ENCODE measurements around the gene SDR39U1. TPM values are rescaled to one million over a fixed set of nuclear protein-coding genes. Genes with fewer than 3 reads are reported as not detected.
"Not testable (repeated sequence)": the region's sequence is repeated elsewhere in the genome, so short reads cannot be mapped to it uniquely, and the experiment has no call there.

SDR39U1 gene
- total RNA-seq, 2 experiments from 2014 or later = 71.7 to 74.7 TPM

DNA sequence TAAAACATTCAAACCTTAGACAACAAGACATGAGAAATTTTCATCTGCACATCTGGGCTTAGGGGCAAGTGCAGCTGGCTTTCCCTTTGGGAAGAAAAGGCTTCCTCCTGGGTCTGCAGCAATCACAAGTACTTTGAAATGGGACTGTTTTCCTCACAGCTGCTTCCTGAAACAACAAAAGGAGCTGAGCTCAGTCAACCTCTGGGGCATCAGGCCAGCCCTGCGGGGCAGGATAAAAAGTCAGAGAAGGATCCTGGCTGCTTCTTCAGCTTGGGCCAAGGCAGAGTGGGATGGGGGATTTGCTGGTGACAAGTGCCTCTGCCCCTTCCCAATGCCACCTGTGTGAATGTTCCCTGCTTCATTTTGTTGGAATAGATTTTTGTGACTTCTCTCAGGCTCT is 16.2 kb upstream of the SDR39U1 start:
- H3K4me1 ChIP-seq (ENCODE audit: insufficient read depth, low read length) = no peaks in the 10 kb centered on the region
- Mint-ChIP-seq H3K27ac (no peak overlapping the region), H3K4me3 (no peak overlapping the region), H3K27me3 (no peaks in the 10 kb centered on the region), H3K9me3 (no peaks in the 10 kb centered on the region), H3K36me3 (ENCODE audit: low read depth) (peaks cover 5% of the 10 kb centered on the region), H3K4me1 (ENCODE audit: low read depth) (peaks cover 8% of the 10 kb centered on the region)
- no peak overlapping the region for H3K27ac ChIP-seq (ENCODE audit: low read depth in 1 of 2, low read length in 2 of 2)
- H3K27me3 ChIP-seq (ENCODE audit: control insufficient read depth in 1 of 2, insufficient read depth in 2 of 2, low read length in 2 of 2) = no peaks in the 10 kb centered on the region
- DNase-seq = no peak
- H3K36me3 ChIP-seq (ENCODE audit: insufficient read depth, low read length) = no peaks in the 10 kb centered on the region
- ChIA-PET CTCF (no interaction called here), POLR2A (no interaction called here)
- no peak overlapping the region for H3K4me3 ChIP-seq (ENCODE audit: low read length)
- ATAC-seq (ENCODE audit: poor library complexity) = no peak
- intact Hi-C loops (cut with DNase I, micrococcal nuclease) = no loop called here
- no peaks in the 10 kb centered on the region for H3K9me3 ChIP-seq (ENCODE audit: control insufficient read depth in 1 of 2, insufficient read depth in 1 of 2, low read length in 2 of 2)
- TF ChIP-seq CTCF (IDR thresholded peaks at IDR 0.05) = no peak

GRCh38 chr14:24456980-24457379 is 14.4 kb upstream of the SDR39U1 start:
- no peak overlapping the region for H3K27ac Mint-ChIP-seq

GRCh38 chr14:24450828-24451227 is 8.3 kb upstream of the SDR39U1 start:
- H3K4me1 ChIP-seq (ENCODE audit: insufficient read depth, low read length); H3K27me3 Mint-ChIP-seq; H3K4me3 ChIP-seq (ENCODE audit: low read length); DNase-seq; H3K4me3 Mint-ChIP-seq; H3K27ac Mint-ChIP-seq; intact Hi-C loops (cut with DNase I, micrococcal nuclease); H3K4me1 Mint-ChIP-seq (ENCODE audit: low read depth); CTCF ChIA-PET; H3K9me3 Mint-ChIP-seq; POLR2A ChIA-PET; H3K9me3 ChIP-seq (ENCODE audit: control insufficient read depth in 1 of 2, insufficient read depth in 1 of 2, low read length in 2 of 2); H3K27me3 ChIP-seq (ENCODE audit: control insufficient read depth in 1 of 2, insufficient read depth in 2 of 2, low read length in 2 of 2); H3K36me3 ChIP-seq (ENCODE audit: insufficient read depth, low read length); H3K27ac ChIP-seq (ENCODE audit: low read depth in 1 of 2, low read length in 2 of 2); H3K36me3 Mint-ChIP-seq (ENCODE audit: low read depth); ATAC-seq (ENCODE audit: poor library complexity): not testable (repeated sequence)

More at GRCh38 chr14:24456980-24457379, 14.4 kb upstream of the SDR39U1 start:
- Mint-ChIP-seq H3K27me3 (no peaks in the 10 kb centered on the region), H3K4me3 (no peak overlapping the region), H3K4me1 (ENCODE audit: low read depth) (no peaks in the 10 kb centered on the region), H3K9me3 (no peaks in the 10 kb centered on the region), H3K36me3 (ENCODE audit: low read depth) (peaks cover 10% of the 10 kb centered on the region)
- DNase-seq = no peak
- no peak overlapping the region for H3K4me3 ChIP-seq (ENCODE audit: low read length)
- H3K27me3 ChIP-seq (ENCODE audit: control insufficient read depth in 1 of 2, insufficient read depth in 2 of 2, low read length in 2 of 2) = no peaks in the 10 kb centered on the region
- ChIA-PET CTCF (no interaction called here), POLR2A (no interaction called here)
- no peaks in the 10 kb centered on the region for H3K4me1 ChIP-seq (ENCODE audit: insufficient read depth, low read length)
- peaks cover 0 to 3% of the 10 kb centered on the region in 2 experiments for H3K9me3 ChIP-seq (ENCODE audit: control insufficient read depth in 1 of 2, insufficient read depth in 1 of 2, low read length in 2 of 2)
- no peaks in the 10 kb centered on the region for H3K36me3 ChIP-seq (ENCODE audit: insufficient read depth, low read length)
- TF ChIP-seq CTCF (IDR thresholded peaks at IDR 0.05) = no peak
- no peak for ATAC-seq (ENCODE audit: poor library complexity)
- intact Hi-C loops (cut with DNase I, micrococcal nuclease) = no loop called here
- no peak overlapping the region for H3K27ac ChIP-seq (ENCODE audit: low read depth in 1 of 2, low read length in 2 of 2)

DNA sequence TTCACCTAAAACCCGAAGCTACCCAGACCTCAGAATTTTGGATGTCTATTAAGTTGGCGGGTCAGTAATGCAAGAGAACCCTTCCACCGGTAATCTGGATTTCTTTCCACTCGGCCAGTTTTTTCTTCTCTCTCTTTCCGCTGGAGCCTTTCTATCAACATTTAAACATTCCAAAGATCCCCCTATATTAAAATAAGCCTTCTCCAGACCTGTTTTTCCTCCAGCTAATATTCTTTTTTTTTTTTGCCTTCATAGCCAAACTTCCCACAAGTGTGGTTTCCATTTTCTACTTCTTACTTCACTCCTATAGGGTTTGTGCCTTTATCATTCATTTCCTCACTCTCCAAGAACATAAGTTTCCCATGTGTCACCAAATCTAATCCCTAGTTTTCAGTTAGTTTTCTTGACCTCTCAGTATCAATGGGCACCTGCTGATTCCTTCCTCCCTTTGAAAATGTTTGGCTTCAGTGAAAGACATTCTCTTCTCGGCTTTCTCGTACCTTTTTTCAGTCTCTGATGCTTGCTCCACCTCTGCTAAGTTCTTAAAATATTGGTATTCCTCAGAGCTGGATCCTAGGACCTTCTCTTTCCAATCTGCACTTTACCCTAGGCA is 583 bp upstream of the SDR39U1 start:
- Histone ChIP-seq H3K9me3 (ENCODE audit: control insufficient read depth in 1 of 2, insufficient read depth in 1 of 2, low read length in 2 of 2) (no peaks in the 10 kb centered on the region), H3K36me3 (ENCODE audit: insufficient read depth, low read length) (peaks cover 34% of the 10 kb centered on the region), H3K4me1 (ENCODE audit: insufficient read depth, low read length) (peaks cover 30% of the 10 kb centered on the region), H3K4me3 (ENCODE audit: low read length) (peak overlapping the region; percentile 88), H3K27me3 (ENCODE audit: control insufficient read depth in 1 of 2, insufficient read depth in 2 of 2, low read length in 2 of 2) (no peaks in the 10 kb centered on the region), H3K27ac (ENCODE audit: low read depth in 1 of 2, low read length in 2 of 2) (peak overlapping the region; percentile 93 to 99)
- intact Hi-C loops (cut with DNase I, micrococcal nuclease) = loop anchor here in 1 of 2 experiments (5.0 to 10.0 kb wide), 3 partner anchors 211 to 1138 kb away; partner anchors contain the start of genes AP1G2, BCL2L2, GMPR2 and NEDD8
- Mint-ChIP-seq H3K9me3 (no peaks in the 10 kb centered on the region), H3K4me1 (ENCODE audit: low read depth) (peaks cover 46% of the 10 kb centered on the region), H3K4me3 (peak overlapping the region; percentile 88), H3K27me3 (no peaks in the 10 kb centered on the region), H3K36me3 (ENCODE audit: low read depth) (peaks cover 47% of the 10 kb centered on the region), H3K27ac (peak overlapping the region; percentile 90)
- DNase-seq = no peak
- ATAC-seq (ENCODE audit: poor library complexity) = no peak
- ChIA-PET POLR2A (interaction anchor here (0.6 to 4.9 kb wide), 11 partner anchors 13 to 887 kb away, joined by 3 to 116 read pairs (median 4); partner anchors contain the start of genes ADCY4, CBLN3, CHMP4A and DHRS1), CTCF (interaction anchor here (0.7 to 1.0 kb wide), 3 partner anchors 38 to 111 kb away, joined by 3 read pairs; no protein-coding TSS in a partner anchor)
- no peak for TF ChIP-seq CTCF (IDR thresholded peaks at IDR 0.05)
